Keratinocyte (primary cell): ENCODE measurements around the gene UPK3A. TPM values are rescaled to one million over a fixed set of nuclear protein-coding genes. Genes with fewer than 3 reads are reported as not detected.

ENCODE experiments used
- DNase-seq: peaks from one replicate; pipeline ENCODE4 v3.0.0-alpha.2; 2011; ENCODE audit warnings: low read depth, missing footprints, low spot score
- FAIRE-seq: peaks from 2 replicates; lab custom pipeline; 2011; peaks lifted over from hg19 to GRCh38; lab: Jason Lieb, UNC
- H2AFZ ChIP-seq: 2 replicates; pipeline ENCODE4 v1.6.0; 2012; ENCODE audit warnings: low read length, control low read depth, inconsistent platforms; ENCODE audit not compliant: control insufficient read depth
- H3K27ac ChIP-seq: 2 replicates; pipeline ENCODE4 v1.5.1; 2011; ENCODE audit warnings: low read length; ENCODE audit not compliant: control insufficient read depth, insufficient read depth
- H3K27me3 ChIP-seq: 3 replicates; pipeline ENCODE4 v1.6.0; 2011; ENCODE audit warnings: low read length; ENCODE audit not compliant: control insufficient read depth, insufficient read depth; ENCODE audit errors: extremely low read depth
- H3K36me3 ChIP-seq, 2 experiments: 2 replicates in 1 of 2; 3 replicates in 1 of 2; pipeline ENCODE4 v1.5.1; 2011; ENCODE audit warnings: low read length in 2 of 2, mild to moderate bottlenecking in 1 of 2; ENCODE audit not compliant: control insufficient read depth in 2 of 2, insufficient read depth in 2 of 2; ENCODE audit errors: extremely low read depth in 1 of 2
- H3K4me1 ChIP-seq: 3 replicates; pipeline ENCODE4 v1.5.1; 2011; ENCODE audit warnings: low read length; ENCODE audit not compliant: control insufficient read depth, insufficient read depth; ENCODE audit errors: extremely low read depth
- H3K4me2 ChIP-seq: 3 replicates; pipeline ENCODE4 v1.6.0; 2011; ENCODE audit warnings: low read depth, low read length; ENCODE audit not compliant: control insufficient read depth, insufficient read depth; ENCODE audit errors: extremely low read depth
- H3K4me3 ChIP-seq, 3 experiments: fragments of 200-600 bp in 1 of 3; sonication (generic) in 1 of 3; 2 replicates in 2 of 3; 3 replicates in 1 of 3; pipeline ENCODE4 v1.5.1; 2011 to 2016; ENCODE audit warnings: low read length in 3 of 3, mild to moderate bottlenecking in 3 of 3, control low read depth in 2 of 3, inconsistent platforms in 1 of 3, low read depth in 1 of 3, mixed read lengths in 1 of 3, mixed run types in 1 of 3, moderate library complexity in 1 of 3; ENCODE audit not compliant: control insufficient read depth in 2 of 3, insufficient read depth in 2 of 3; ENCODE audit errors: extremely low read depth in 1 of 3
- H3K79me2 ChIP-seq: 2 replicates; pipeline ENCODE4 v1.6.0; 2012; ENCODE audit warnings: low read length; ENCODE audit not compliant: control insufficient read depth, insufficient read depth
- H3K9ac ChIP-seq: 3 replicates; pipeline ENCODE4 v1.6.0; 2011; ENCODE audit warnings: low read length; ENCODE audit not compliant: control insufficient read depth, insufficient read depth; ENCODE audit errors: extremely low read depth
- H3K9me1 ChIP-seq: 3 replicates; pipeline ENCODE4 v1.6.0; 2011; ENCODE audit warnings: low read length; ENCODE audit not compliant: control insufficient read depth, insufficient read depth; ENCODE audit errors: extremely low read depth
- H3K9me3 ChIP-seq: 2 replicates; pipeline ENCODE4 v1.5.1; 2012; ENCODE audit warnings: low read depth, low read length; ENCODE audit not compliant: control insufficient read depth
- H4K20me1 ChIP-seq: 3 replicates; pipeline ENCODE4 v1.6.0; 2011; ENCODE audit warnings: low read length; ENCODE audit not compliant: control insufficient read depth, insufficient read depth; ENCODE audit errors: extremely low read depth
- CTCF ChIP-seq, 3 experiments: IDR thresholded peaks in 1 of 3; conservative IDR thresholded peaks in 1 of 3; optimal IDR thresholded peaks in 1 of 3; 2 replicates in 2 of 3; 3 replicates in 1 of 3; pipeline versions ENCODE3 to v1.5.1; 2011; ENCODE audit warnings: low read length in 3 of 3, mild to moderate bottlenecking in 3 of 3, moderate library complexity in 2 of 3, control low read depth in 1 of 3, inconsistent platforms in 1 of 3; ENCODE audit not compliant: insufficient read depth in 2 of 3; ENCODE audit errors: extremely low read depth in 1 of 3
- EZH2 ChIP-seq: IDR thresholded peaks from one replicate; pipeline ENCODE4 v1.6.1; 2012; ENCODE audit warnings: inconsistent platforms, mild to moderate bottlenecking, low read length, moderate library complexity
- dilution Hi-C: fragments of 300-500 bp; cut with MboI; formaldehyde crosslinking; loops from one replicate; pipeline ENCODE4 v1.7.0; 2020; ENCODE audit warnings: low sequenced_read_pairs; ENCODE audit not compliant: extremely low pct_ligation_motif_present
- polyA plus RNA-seq, 5 experiments: library from polyadenylated mRNA; depleted of rRNA in 3 of 5; stranded (reverse) in 3 of 5; stranded (forward) in 1 of 5; unstranded in 1 of 5; fragments of >200 nt; gene quantifications; 1 replicate in 1 of 5; 2 replicates in 3 of 5; 3 replicates in 1 of 5; pipeline versions ENCODE4 v1.2.1 to v1.2.3, GENCODE V29; 2011 to 2012; ENCODE audit warnings: missing spikeins in 2 of 5, low read depth in 1 of 5, low replicate concordance in 1 of 5

UPK3A gene
- polyA plus RNA-seq, 1 donor (not counting 4 experiments of a cell fraction or from before 2014, with no cell fraction given), result not detected

- no peak for DNase-seq
- H3K79me2 ChIP-seq, result no peaks in the 10 kb centered on the region
- FAIRE-seq, result no peak
- no peaks in the 10 kb centered on the region for H3K9me3 ChIP-seq
- H3K36me3 ChIP-seq, result no peaks in the 10 kb centered on the region
- H3K4me2 ChIP-seq, result no peak overlapping the region
- no peak overlapping the region for H2AFZ ChIP-seq
- H3K9me1 ChIP-seq, result no peaks in the 10 kb centered on the region
- no peaks in the 10 kb centered on the region for H3K27me3 ChIP-seq
- no peak overlapping the region for H3K9ac ChIP-seq
- dilution Hi-C loops, result no loop called here
- no peak overlapping the region for H3K4me3 ChIP-seq
- H3K27ac ChIP-seq, result no peak overlapping the region
- no peaks in the 10 kb centered on the region for H4K20me1 ChIP-seq
- TF ChIP-seq CTCF (optimal IDR thresholded peaks at IDR 0.05 in 1 of 3, IDR thresholded peaks at IDR 0.05 in 1 of 3, conservative IDR thresholded peaks at IDR 0.05 in 1 of 3; ENCODE audit: extremely low read depth in 1 of 3, insufficient read depth in 2 of 3, low read length in 3 of 3) (no peak), EZH2 (no peak)
- no peaks in the 10 kb centered on the region for H3K4me1 ChIP-seq
These were observed 18.4 kb downstream of the UPK3A start for GRCh38 chr22:45303181-45303580.

- H3K9me3 ChIP-seq, result no peaks in the 10 kb centered on the region
- TF ChIP-seq EZH2 (no peak), CTCF (optimal IDR thresholded peaks at IDR 0.05 in 1 of 3, IDR thresholded peaks at IDR 0.05 in 1 of 3, conservative IDR thresholded peaks at IDR 0.05 in 1 of 3; ENCODE audit: extremely low read depth in 1 of 3, insufficient read depth in 2 of 3, low read length in 3 of 3) (no peak)
- H3K4me1 ChIP-seq, result peaks cover 9% of the 10 kb centered on the region
- no peak overlapping the region for H3K27ac ChIP-seq
- no peak overlapping the region for H3K4me3 ChIP-seq
- no peak for FAIRE-seq
- no peak for DNase-seq
- dilution Hi-C loops, result no loop called here
- no peaks in the 10 kb centered on the region for H3K27me3 ChIP-seq
- H4K20me1 ChIP-seq, result no peaks in the 10 kb centered on the region
- H3K9me1 ChIP-seq, result no peaks in the 10 kb centered on the region
- H2AFZ ChIP-seq, result no peak overlapping the region
- H3K4me2 ChIP-seq, result no peak overlapping the region
- no peaks in the 10 kb centered on the region for H3K79me2 ChIP-seq
- no peaks in the 10 kb centered on the region for H3K36me3 ChIP-seq
- H3K9ac ChIP-seq, result no peak overlapping the region
These were observed 20.2 kb downstream of the UPK3A start for GRCh38 chr22:45304971-45305370.
